Gastrocnemius medialis (tissue), 4 donors: Measurements from ENCODE around the gene PLA2R1. TPM values are rescaled to one million over a fixed set of nuclear protein-coding genes. Genes with fewer than 3 reads are reported as not detected.

Experiments
- ATAC-seq, 2 donors: fragments of 150-250 bp; one replicate each; pipeline ENCODE4 v1.9.1; 2016
- DNase-seq, 2 donors: peaks; one replicate each; pipeline ENCODE4 v3.0.0-alpha.2; 2019
- H3K27ac ChIP-seq, 4 donors: fragments of 200-600 bp; sonication (generic); 1 replicate in 1 of 4; 2 replicates in 3 of 4; pipeline ENCODE4 v1.5.1; 2016 to 2018; ENCODE audit warnings: mild to moderate bottlenecking in 2 of 4, moderate library complexity in 1 of 4
- H3K27me3 ChIP-seq, 3 donors: fragments of 200-600 bp; sonication (generic) in 2 of 3; 1 replicate in 1 of 3; 2 replicates in 2 of 3; pipeline versions ENCODE4 v1.5.1 to v1.6.0; 2016 to 2019; ENCODE audit warnings: mild to moderate bottlenecking in 1 of 3, moderate library complexity in 1 of 3
- H3K36me3 ChIP-seq, 2 donors: fragments of 200-600 bp; sonication (generic) in 1 of 2; one replicate each; pipeline ENCODE4 v1.5.1; 2017 to 2018
- H3K4me1 ChIP-seq, 2 donors: fragments of 200-600 bp; sonication (generic) in 1 of 2; one replicate each; pipeline ENCODE4 v1.5.1; 2016 to 2017; ENCODE audit warnings: mild to moderate bottlenecking in 2 of 2
- H3K4me3 ChIP-seq, 4 donors: fragments of 200-600 bp; sonication (generic) in 3 of 4; 1 replicate in 1 of 4; 2 replicates in 3 of 4; pipeline ENCODE4 v1.5.1; 2016 to 2019; ENCODE audit warnings: mild to moderate bottlenecking in 2 of 4
- H3K9me3 ChIP-seq, 3 donors: fragments of 200-600 bp; sonication (generic) in 2 of 3; 1 replicate in 1 of 3; 2 replicates in 2 of 3; pipeline ENCODE4 v1.5.1; 2016 to 2019
- POLR2A ChIP-seq, 2 donors: fragments of 450-650 bp; IDR thresholded peaks; one replicate each; pipeline ENCODE4 v1.6.1; 2017; ENCODE audit warnings: antibody characterized with exemption in 2 of 2, mild to moderate bottlenecking in 2 of 2, moderate library complexity in 2 of 2
- in situ Hi-C, 4 donors: fragments of 200-750 bp; cut with MboI; loops; one replicate each; pipeline versions ENCODE4 v1.15.0 to v1.8.0; 2017; ENCODE audit warnings: low sequenced_read_pairs in 4 of 4
- intact Hi-C: fragments of 100-400 bp; cut with DNase I; formaldehyde crosslinking; loops from one replicate; pipeline ENCODE4 v1.15.1; 2023; ENCODE audit warnings: low total_unique reads
- total RNA-seq, 4 donors: library from RNA; depleted of rRNA; stranded (reverse); fragments of >200 nt; gene quantifications; one replicate each; pipeline versions ENCODE4 v1.1.0 to v1.2.3, GENCODE V29; 2016
- TF ChIP-seq, protein P1 (sequence below), 5 experiments: fragments of 450-650 bp in 3 of 5; fragments of 200-600 bp in 2 of 5; sonication (generic) in 2 of 5; IDR thresholded peaks in 4 of 5; conservative IDR thresholded peaks in 1 of 5; 1 replicate in 4 of 5; 2 replicates in 1 of 5; pipeline ENCODE4 v1.5.1; 2016 to 2019; ENCODE audit warnings: antibody characterized with exemption in 5 of 5, mild to moderate bottlenecking in 3 of 5, moderate library complexity in 3 of 5

The PLA2R1 gene
- total RNA-seq, 4 donors from 2014 or later, result 0.34 to 1.0 (median 0.45) TPM

DNA sequence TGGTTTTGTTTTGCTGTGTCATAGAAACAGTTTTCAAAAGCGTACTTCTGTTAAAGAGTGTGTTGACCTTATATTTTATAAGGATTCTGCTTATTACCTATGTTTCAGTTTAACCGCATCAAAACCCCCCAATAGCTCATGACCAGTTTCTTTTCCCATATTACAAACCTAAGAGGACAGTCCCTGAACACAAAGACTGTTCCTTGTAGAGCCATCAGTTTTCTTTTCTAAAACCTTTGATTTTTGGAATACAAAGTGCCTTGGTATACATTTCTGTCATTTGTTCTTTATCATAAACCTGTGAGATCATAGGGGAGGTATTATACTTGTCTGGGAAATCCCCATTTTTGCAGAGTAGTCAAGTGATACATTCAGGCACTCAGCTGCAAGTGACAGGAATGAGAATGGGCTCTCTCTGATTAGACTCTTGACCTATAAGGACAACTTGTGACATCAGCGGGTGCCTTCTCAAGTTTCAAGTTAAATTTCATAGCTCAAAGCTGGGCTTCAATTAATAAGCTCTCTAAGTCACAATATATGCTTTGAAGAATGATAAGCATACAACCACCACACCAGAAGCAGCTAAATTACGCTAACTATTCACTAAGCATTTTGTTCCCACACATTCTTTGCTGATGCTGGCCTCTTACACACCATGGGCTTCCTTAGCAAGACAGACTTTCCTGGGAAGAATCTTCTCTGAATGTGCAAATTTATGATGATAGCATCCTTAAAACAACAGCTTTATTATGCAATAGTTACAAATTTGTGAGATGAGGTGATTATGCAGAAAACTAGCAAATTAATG, 167.0 kb downstream of the PLA2R1 start:
- DNase-seq, result no peak
- Histone ChIP-seq H3K9me3 (no peaks in the 10 kb centered on the region), H3K27me3 (no peaks in the 10 kb centered on the region), H3K4me3 (no peak overlapping the region), H3K36me3 (no peaks in the 10 kb centered on the region), H3K4me1 (no peaks in the 10 kb centered on the region), H3K27ac (no peak overlapping the region)
- ATAC-seq, result no peak
- intact Hi-C loops (no loop called here), in situ Hi-C loops (no loop called here)
- TF ChIP-seq, protein P1, sequence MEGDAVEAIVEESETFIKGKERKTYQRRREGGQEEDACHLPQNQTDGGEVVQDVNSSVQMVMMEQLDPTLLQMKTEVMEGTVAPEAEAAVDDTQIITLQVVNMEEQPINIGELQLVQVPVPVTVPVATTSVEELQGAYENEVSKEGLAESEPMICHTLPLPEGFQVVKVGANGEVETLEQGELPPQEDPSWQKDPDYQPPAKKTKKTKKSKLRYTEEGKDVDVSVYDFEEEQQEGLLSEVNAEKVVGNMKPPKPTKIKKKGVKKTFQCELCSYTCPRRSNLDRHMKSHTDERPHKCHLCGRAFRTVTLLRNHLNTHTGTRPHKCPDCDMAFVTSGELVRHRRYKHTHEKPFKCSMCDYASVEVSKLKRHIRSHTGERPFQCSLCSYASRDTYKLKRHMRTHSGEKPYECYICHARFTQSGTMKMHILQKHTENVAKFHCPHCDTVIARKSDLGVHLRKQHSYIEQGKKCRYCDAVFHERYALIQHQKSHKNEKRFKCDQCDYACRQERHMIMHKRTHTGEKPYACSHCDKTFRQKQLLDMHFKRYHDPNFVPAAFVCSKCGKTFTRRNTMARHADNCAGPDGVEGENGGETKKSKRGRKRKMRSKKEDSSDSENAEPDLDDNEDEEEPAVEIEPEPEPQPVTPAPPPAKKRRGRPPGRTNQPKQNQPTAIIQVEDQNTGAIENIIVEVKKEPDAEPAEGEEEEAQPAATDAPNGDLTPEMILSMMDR (IDR thresholded peaks at IDR 0.05 in 4 of 5, conservative IDR thresholded peaks at IDR 0.05 in 1 of 5), result no peak
- TF ChIP-seq POLR2A (IDR thresholded peaks at IDR 0.05), result no peak

DNA sequence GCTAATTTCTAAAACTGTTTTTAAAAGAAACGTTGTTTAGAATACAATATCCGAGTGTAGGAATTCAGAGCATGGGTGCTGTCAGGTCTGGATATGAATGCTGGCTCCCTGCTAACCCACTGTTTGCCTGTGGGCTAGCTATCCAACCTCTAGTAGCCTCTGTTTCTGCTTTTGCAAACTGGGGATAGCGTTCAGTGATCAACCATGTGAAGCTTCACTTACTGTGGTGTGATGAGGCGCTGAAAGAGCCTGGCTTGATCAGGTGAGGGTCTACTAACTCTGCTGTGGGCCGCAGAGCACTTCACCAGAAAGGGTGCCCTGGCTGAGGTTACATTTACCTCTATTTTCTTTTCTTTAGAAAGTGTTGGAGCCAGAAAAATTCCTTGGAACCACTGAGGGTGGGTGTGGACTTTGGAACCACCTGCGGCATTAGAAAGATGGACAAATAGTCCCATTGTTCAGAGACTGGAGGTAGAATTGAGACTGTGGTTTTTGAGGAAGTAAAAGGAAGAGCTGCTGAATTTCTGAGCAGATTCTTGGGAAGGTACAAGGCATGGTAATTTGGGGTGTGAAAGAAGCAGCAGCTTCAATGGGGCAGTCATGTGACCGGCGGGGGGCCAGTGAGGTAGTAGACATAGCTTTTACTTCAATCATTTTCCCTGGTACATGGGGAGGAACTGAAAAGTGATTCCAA, 168.1 kb downstream of the PLA2R1 start:
- ATAC-seq (no peak), DNase-seq (no peak)
- H3K27ac ChIP-seq, result no peak overlapping the region
- no peaks in the 10 kb centered on the region for H3K9me3 ChIP-seq
- TF ChIP-seq, protein P1 (IDR thresholded peaks at IDR 0.05 in 4 of 5, conservative IDR thresholded peaks at IDR 0.05 in 1 of 5), result no peak
- TF ChIP-seq POLR2A (IDR thresholded peaks at IDR 0.05), result no peak
- H3K4me3 ChIP-seq, result no peak overlapping the region
- H3K27me3 ChIP-seq, result no peaks in the 10 kb centered on the region
- H3K36me3 ChIP-seq, result no peaks in the 10 kb centered on the region
- no peaks in the 10 kb centered on the region for H3K4me1 ChIP-seq
- in situ Hi-C loops, result no loop called here
- intact Hi-C loops, result no loop called here

DNA sequence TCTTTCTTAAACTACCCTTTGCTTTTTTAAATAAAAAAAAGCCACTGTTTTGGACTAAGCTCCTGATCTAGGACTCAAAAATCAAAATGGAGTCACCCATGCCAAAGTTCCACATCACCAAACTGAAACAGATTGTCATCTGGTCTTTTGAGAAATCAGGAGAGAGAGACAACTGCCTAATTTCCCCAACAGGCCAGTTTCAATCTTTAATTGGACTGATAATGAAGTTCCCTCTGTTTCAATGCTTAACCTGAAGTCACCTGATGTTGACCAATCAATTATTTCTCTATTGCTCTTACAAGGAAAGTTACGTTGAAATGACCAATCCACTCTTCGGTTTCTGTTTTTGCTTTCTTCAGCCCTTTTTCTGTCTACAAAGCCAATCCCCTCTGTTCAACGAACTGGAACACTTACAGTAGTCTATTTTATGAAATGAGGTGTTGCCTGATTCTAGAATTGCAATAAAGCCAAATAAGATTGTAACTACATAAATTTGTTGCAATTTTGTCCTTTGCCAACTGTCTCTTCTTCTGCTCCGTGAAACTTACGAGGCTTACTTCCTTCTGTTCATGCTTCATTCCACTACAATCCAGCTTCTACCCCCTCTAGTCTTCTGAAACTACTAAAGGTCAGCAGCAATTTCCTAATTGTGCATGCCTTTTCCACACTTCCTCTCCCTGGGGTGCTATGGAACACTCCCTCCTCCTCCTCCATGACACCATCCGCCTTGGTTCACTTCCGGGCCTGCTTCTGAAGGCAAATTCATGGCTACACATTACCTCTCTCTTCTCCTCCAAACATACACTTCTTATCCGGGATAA, 169.2 kb downstream of the PLA2R1 start:
- Histone ChIP-seq H3K36me3 (no peaks in the 10 kb centered on the region), H3K27me3 (no peaks in the 10 kb centered on the region), H3K4me1 (no peaks in the 10 kb centered on the region), H3K4me3 (no peak overlapping the region), H3K9me3 (no peaks in the 10 kb centered on the region), H3K27ac (no peak overlapping the region)
- in situ Hi-C loops (no loop called here), intact Hi-C loops (no loop called here)
- DNase-seq, result no peak
- TF ChIP-seq, protein P1 (IDR thresholded peaks at IDR 0.05 in 4 of 5, conservative IDR thresholded peaks at IDR 0.05 in 1 of 5), result no peak
- no peak for TF ChIP-seq POLR2A (IDR thresholded peaks at IDR 0.05)
- no peak for ATAC-seq

DNA sequence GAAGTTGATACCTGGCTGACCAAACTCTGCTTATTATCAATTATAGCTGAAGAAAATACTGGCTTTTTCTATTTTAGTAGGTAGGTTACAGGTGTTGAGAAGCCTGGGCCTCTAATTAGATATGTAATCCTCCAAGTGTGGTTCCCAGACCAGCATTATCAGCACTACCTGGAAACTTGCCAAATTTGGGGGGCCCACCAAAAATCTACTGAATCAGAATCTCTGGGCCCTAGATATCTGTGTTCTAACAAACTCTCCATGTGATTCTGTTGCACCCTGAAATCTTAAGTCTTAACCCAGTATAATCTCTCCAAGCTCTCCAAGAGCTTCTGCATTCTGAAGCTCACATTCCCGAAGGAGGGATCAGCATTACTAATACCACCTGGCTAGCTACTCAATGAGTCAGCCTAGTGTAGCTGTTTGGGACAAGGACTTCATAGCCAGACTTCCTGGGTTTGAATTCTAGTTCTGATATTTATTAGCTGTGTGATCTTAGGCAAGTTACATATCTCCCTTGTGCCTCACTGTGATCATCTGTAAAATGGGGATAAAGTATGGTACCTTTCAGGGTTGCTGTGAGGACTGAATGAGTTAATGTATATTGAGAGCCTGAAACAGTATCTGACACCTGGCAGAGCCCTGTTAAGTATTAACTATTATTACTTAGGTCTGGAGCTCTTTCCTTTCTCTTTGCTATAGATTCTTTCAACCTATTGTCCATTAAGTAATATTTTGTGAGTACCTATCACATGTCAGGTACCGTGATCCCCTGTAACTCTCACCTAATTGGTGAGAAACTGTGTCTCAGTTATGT, 170.3 kb downstream of the PLA2R1 start:
- Histone ChIP-seq H3K4me1 (no peaks in the 10 kb centered on the region), H3K36me3 (no peaks in the 10 kb centered on the region), H3K27ac (no peak overlapping the region), H3K4me3 (no peak overlapping the region), H3K27me3 (no peaks in the 10 kb centered on the region), H3K9me3 (no peaks in the 10 kb centered on the region)
- no peak for DNase-seq
- TF ChIP-seq, protein P1 (IDR thresholded peaks at IDR 0.05 in 4 of 5, conservative IDR thresholded peaks at IDR 0.05 in 1 of 5), result no peak
- TF ChIP-seq POLR2A (IDR thresholded peaks at IDR 0.05), result no peak
- ATAC-seq, result no peak
- intact Hi-C loops, result no loop called here
- in situ Hi-C loops, result no loop called here
